H9 (cell line): ENCODE results near the gene TOPORS. TPM values are rescaled to one million over a fixed set of nuclear protein-coding genes. Genes with fewer than 3 reads are reported as not detected.

Experiments used
- DNase-seq: peaks from one replicate; pipeline ENCODE4 v3.0.0-alpha.2; 2017
- H2AFZ ChIP-seq: one replicate; pipeline ENCODE4 v1.6.1; 2013; ENCODE audit warnings: mild to moderate bottlenecking, low read length, control low read depth, moderate library complexity
- H2AK5ac ChIP-seq: 2 replicates; pipeline ENCODE4 v1.6.1; 2013; ENCODE audit warnings: low read length, control low read depth, mixed read lengths; ENCODE audit not compliant: insufficient read length
- H2BK120ac ChIP-seq: one replicate; pipeline ENCODE4 v1.6.1; 2013; ENCODE audit warnings: low read depth, mild to moderate bottlenecking, low read length, control low read depth, inconsistent platforms; ENCODE audit not compliant: poor library complexity, severe bottlenecking
- H2BK12ac ChIP-seq: 2 replicates; pipeline ENCODE4 v1.6.1; 2013; ENCODE audit warnings: low read length, control low read depth, mixed read lengths, low read depth; ENCODE audit not compliant: insufficient read length
- H2BK15ac ChIP-seq: 2 replicates; pipeline ENCODE4 v1.6.1; 2013; ENCODE audit warnings: low read depth, low read length, control low read depth
- H2BK20ac ChIP-seq: one replicate; pipeline ENCODE4 v1.6.1; 2013; ENCODE audit warnings: low read depth, mild to moderate bottlenecking, low read length, control low read depth, inconsistent platforms; ENCODE audit not compliant: poor library complexity, severe bottlenecking
- H2BK5ac ChIP-seq: 2 replicates; pipeline ENCODE4 v1.6.1; 2013; ENCODE audit warnings: low read length, control low read depth, mixed read lengths; ENCODE audit not compliant: insufficient read length
- H3K14ac ChIP-seq: 2 replicates; pipeline ENCODE4 v1.6.1; 2013; ENCODE audit warnings: low read length, control low read depth; ENCODE audit not compliant: insufficient read depth
- H3K18ac ChIP-seq: 2 replicates; pipeline ENCODE4 v1.6.1; 2013; ENCODE audit warnings: low read depth, mild to moderate bottlenecking, mixed read lengths, low read length, control low read depth; ENCODE audit not compliant: insufficient read length
- H3K23ac ChIP-seq: 2 replicates; pipeline ENCODE4 v1.6.1; 2013; ENCODE audit warnings: low read length, control low read depth, mixed read lengths, low read depth; ENCODE audit not compliant: insufficient read length
- H3K23me2 ChIP-seq: 2 replicates; pipeline ENCODE4 v1.6.1; 2013; ENCODE audit warnings: low read depth, mild to moderate bottlenecking, mixed read lengths, low read length, control low read depth; ENCODE audit not compliant: insufficient read length, poor library complexity, severe bottlenecking
- H3K27ac ChIP-seq: 2 replicates; pipeline ENCODE4 v1.5.1; 2013; ENCODE audit warnings: low read length, control low read depth, mixed read lengths, low read depth; ENCODE audit not compliant: insufficient read length
- H3K27me3 ChIP-seq: 2 replicates; pipeline ENCODE4 v1.6.1; 2013; ENCODE audit warnings: low read length, control low read depth, inconsistent platforms; ENCODE audit not compliant: insufficient read depth
- H3K4ac ChIP-seq: 2 replicates; pipeline ENCODE4 v1.6.1; 2013; ENCODE audit warnings: low read depth, mild to moderate bottlenecking, control low read depth, inconsistent platforms, low read length, moderate library complexity
- H3K4me1 ChIP-seq: 2 replicates; pipeline ENCODE4 v1.6.1; 2013; ENCODE audit warnings: low read length, control low read depth, inconsistent platforms; ENCODE audit not compliant: insufficient read depth
- H3K4me2 ChIP-seq: 2 replicates; pipeline ENCODE4 v1.6.1; 2013; ENCODE audit warnings: low read length, control low read depth, mixed read lengths; ENCODE audit not compliant: insufficient read length, insufficient read depth
- H3K56ac ChIP-seq: 2 replicates; pipeline ENCODE4 v1.6.1; 2013; ENCODE audit warnings: low read depth, mild to moderate bottlenecking, mixed read lengths, low read length, control low read depth; ENCODE audit not compliant: insufficient read length
- H3K79me1 ChIP-seq: 2 replicates; pipeline ENCODE4 v1.6.1; 2013; ENCODE audit warnings: low read depth, mild to moderate bottlenecking, moderate library complexity, low read length, control low read depth, inconsistent platforms; ENCODE audit not compliant: insufficient read depth, poor library complexity, severe bottlenecking
- H3K79me2 ChIP-seq: 2 replicates; pipeline ENCODE4 v1.6.1; 2013; ENCODE audit warnings: low read length, control low read depth, inconsistent platforms; ENCODE audit not compliant: insufficient read depth
- H3K9ac ChIP-seq: 2 replicates; pipeline ENCODE4 v1.6.1; 2013; ENCODE audit warnings: low read length, control low read depth, mixed read lengths; ENCODE audit not compliant: insufficient read length; ENCODE audit errors: extremely low read depth
- H3K9me3 ChIP-seq: one replicate; pipeline ENCODE4 v1.6.1; 2013; ENCODE audit warnings: low read depth, low read length, inconsistent platforms; ENCODE audit not compliant: control insufficient read depth
- H3T11ph ChIP-seq: one replicate; pipeline ENCODE4 v1.6.1; 2013; ENCODE audit warnings: mild to moderate bottlenecking, low read length, control low read depth, inconsistent platforms
- H4K20me1 ChIP-seq: one replicate; pipeline ENCODE4 v1.6.1; 2013; ENCODE audit not compliant: control insufficient read depth, insufficient read length, insufficient read depth
- H4K5ac ChIP-seq: 2 replicates; pipeline ENCODE4 v1.6.1; 2013; ENCODE audit warnings: low read depth, mild to moderate bottlenecking, mixed read lengths, low read length, control low read depth; ENCODE audit not compliant: insufficient read length
- H4K8ac ChIP-seq: replicated peaks from 2 replicates; pipeline ENCODE4 v1.6.1; 2013; ENCODE audit warnings: low read length, control low read depth, mixed read lengths, low read depth; ENCODE audit not compliant: insufficient read length
- H4K91ac ChIP-seq: 2 replicates; pipeline ENCODE4 v1.6.1; 2013; ENCODE audit warnings: low read depth, mild to moderate bottlenecking, moderate library complexity, mixed read lengths, low read length, control low read depth; ENCODE audit not compliant: insufficient read length
- H3K27ac Mint-ChIP-seq, 3 experiments: 2 replicates in 2 of 3; 3 replicates in 1 of 3; pipeline ENCODE4 v1.8.0; 2020 to 2021; ENCODE audit warnings: mixed read lengths in 3 of 3, mild to moderate bottlenecking in 1 of 3, moderate library complexity in 1 of 3
- H3K27me3 Mint-ChIP-seq: 2 replicates; pipeline ENCODE4 v1.8.0; 2021; ENCODE audit warnings: low read depth, mild to moderate bottlenecking, moderate library complexity, mixed read lengths
- H3K36me3 Mint-ChIP-seq, 3 experiments: 2 replicates in 2 of 3; 3 replicates in 1 of 3; pipeline ENCODE4 v1.8.0; 2020 to 2021; ENCODE audit warnings: low read depth in 3 of 3, mixed read lengths in 3 of 3; ENCODE audit not compliant: insufficient read depth in 1 of 3
- H3K4me1 Mint-ChIP-seq, 2 experiments: 2 replicates each; pipeline ENCODE4 v1.8.0; 2020; ENCODE audit warnings: mixed read lengths in 2 of 2
- H3K4me3 Mint-ChIP-seq, 2 experiments: 2 replicates in 1 of 2; 3 replicates in 1 of 2; pipeline ENCODE4 v1.8.0; 2020 to 2021; ENCODE audit warnings: mild to moderate bottlenecking in 2 of 2, mixed read lengths in 2 of 2, moderate library complexity in 1 of 2
- H3K9me3 Mint-ChIP-seq, 2 experiments: 2 replicates in 1 of 2; 3 replicates in 1 of 2; pipeline ENCODE4 v1.8.0; 2020; ENCODE audit warnings: mild to moderate bottlenecking in 2 of 2, mixed read lengths in 2 of 2, moderate library complexity in 1 of 2
- CTCF ChIP-seq: fragments of 200-600 bp; sonication (generic); conservative IDR thresholded peaks from 3 replicates; pipeline ENCODE4 v1.8.0; 2021; ENCODE audit warnings: antibody characterized with exemption, mild to moderate bottlenecking
- WGBS: extraction: QIAGEN DNeasy Blood & Tissue Kit; methylation state at CpG from one replicate; pipeline ENCODE4 v1.1.7; 2013; ENCODE audit warnings: missing lambda C conversion rate, low lambda C conversion rate, mixed read lengths; ENCODE audit not compliant: insufficient read length; ENCODE audit errors: extremely low coverage; 5-methylcytosine and 5-hydroxymethylcytosine counted together
- total RNA-seq: library from RNA; stranded (reverse); gene quantifications from 2 replicates; pipeline ENCODE4 v1.2.1, GENCODE V29; 2021

Gene TOPORS
- total RNA-seq, 1 experiment from 2014 or later = 31.9 TPM

GRCh38 chr9:32584784-32585183 lies 32.4 kb upstream of the TOPORS start:
- Mint-ChIP-seq H3K36me3 (no peaks in the 10 kb centered on the region), H3K4me3 (no peak overlapping the region), H3K27me3 (peaks cover 2% of the 10 kb centered on the region), H3K9me3 (peaks cover 0 to 3% of the 10 kb centered on the region in 2 experiments; a peak in 2 of 5 replicates), H3K27ac (no peak overlapping the region), H3K4me1 (peaks cover 3 to 7% of the 10 kb centered on the region in 2 experiments; a peak in 3 of 4 replicates)
- no CpG with 5 or more reads among the region's 2 CpGs for WGBS
- H3K4ac ChIP-seq = no peak overlapping the region
- H3K23ac ChIP-seq = no peak overlapping the region
- no peak overlapping the region for H3K14ac ChIP-seq
- peaks cover 3% of the 10 kb centered on the region; the same call in 1 of the 2 replicates for H3K4me1 ChIP-seq
- no peak overlapping the region for H4K5ac ChIP-seq
- no peak overlapping the region for H3T11ph ChIP-seq
- H2BK5ac ChIP-seq = no peak overlapping the region
- no peaks in the 10 kb centered on the region for H3K79me1 ChIP-seq
- H3K27ac ChIP-seq = no peak overlapping the region
- no peak overlapping the region for H2BK12ac ChIP-seq
- no peak overlapping the region for H4K91ac ChIP-seq
- H2BK15ac ChIP-seq = no peak overlapping the region
- no peak overlapping the region for H2BK120ac ChIP-seq
- no peak overlapping the region for H4K8ac ChIP-seq
- H3K4me2 ChIP-seq = no peak overlapping the region
- H3K23me2 ChIP-seq = no peaks in the 10 kb centered on the region
- H3K27me3 ChIP-seq = no peaks in the 10 kb centered on the region
- no peak overlapping the region for H3K9ac ChIP-seq
- H3K18ac ChIP-seq = no peak overlapping the region
- H2BK20ac ChIP-seq = no peak overlapping the region
- no peak for TF ChIP-seq CTCF
- H3K9me3 ChIP-seq = no peaks in the 10 kb centered on the region
- H2AK5ac ChIP-seq = no peak overlapping the region
- no peak for DNase-seq
- no peak overlapping the region for H3K56ac ChIP-seq
- no peaks in the 10 kb centered on the region for H3K79me2 ChIP-seq
- no peak overlapping the region for H2AFZ ChIP-seq
- no peaks in the 10 kb centered on the region for H4K20me1 ChIP-seq
